AG10803 (cell line): Measurements from ENCODE around the gene CADPS2.

Experiments
- DNase-seq: peaks from one replicate; pipeline ENCODE4 v3.0.0; 2010; ENCODE audit warnings: low read depth
- H3K4me3 ChIP-seq: 2 replicates; pipeline ENCODE4 v1.5.1; 2011; ENCODE audit warnings: mild to moderate bottlenecking, low read length, control low read depth
- TF ChIP-seq, protein P1 (sequence below): conservative IDR thresholded peaks from 2 replicates; pipeline ENCODE4 v1.5.1; 2011; ENCODE audit warnings: mild to moderate bottlenecking, low read length, control low read depth, inconsistent platforms

CADPS2 gene

GRCh38 chr7:122577449-122578003 is 308.7 kb downstream of the CADPS2 start:
- TF ChIP-seq, protein P1, sequence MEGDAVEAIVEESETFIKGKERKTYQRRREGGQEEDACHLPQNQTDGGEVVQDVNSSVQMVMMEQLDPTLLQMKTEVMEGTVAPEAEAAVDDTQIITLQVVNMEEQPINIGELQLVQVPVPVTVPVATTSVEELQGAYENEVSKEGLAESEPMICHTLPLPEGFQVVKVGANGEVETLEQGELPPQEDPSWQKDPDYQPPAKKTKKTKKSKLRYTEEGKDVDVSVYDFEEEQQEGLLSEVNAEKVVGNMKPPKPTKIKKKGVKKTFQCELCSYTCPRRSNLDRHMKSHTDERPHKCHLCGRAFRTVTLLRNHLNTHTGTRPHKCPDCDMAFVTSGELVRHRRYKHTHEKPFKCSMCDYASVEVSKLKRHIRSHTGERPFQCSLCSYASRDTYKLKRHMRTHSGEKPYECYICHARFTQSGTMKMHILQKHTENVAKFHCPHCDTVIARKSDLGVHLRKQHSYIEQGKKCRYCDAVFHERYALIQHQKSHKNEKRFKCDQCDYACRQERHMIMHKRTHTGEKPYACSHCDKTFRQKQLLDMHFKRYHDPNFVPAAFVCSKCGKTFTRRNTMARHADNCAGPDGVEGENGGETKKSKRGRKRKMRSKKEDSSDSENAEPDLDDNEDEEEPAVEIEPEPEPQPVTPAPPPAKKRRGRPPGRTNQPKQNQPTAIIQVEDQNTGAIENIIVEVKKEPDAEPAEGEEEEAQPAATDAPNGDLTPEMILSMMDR: no peak
- DNase-seq: no peak
- no peak overlapping the region for H3K4me3 ChIP-seq

- TF ChIP-seq, protein P1: no peak
- H3K4me3 ChIP-seq: no peak overlapping the region
- no peak for DNase-seq
Observed at GRCh38 chr7:122572706-122573105, 313.6 kb downstream of the CADPS2 start.

DNA sequence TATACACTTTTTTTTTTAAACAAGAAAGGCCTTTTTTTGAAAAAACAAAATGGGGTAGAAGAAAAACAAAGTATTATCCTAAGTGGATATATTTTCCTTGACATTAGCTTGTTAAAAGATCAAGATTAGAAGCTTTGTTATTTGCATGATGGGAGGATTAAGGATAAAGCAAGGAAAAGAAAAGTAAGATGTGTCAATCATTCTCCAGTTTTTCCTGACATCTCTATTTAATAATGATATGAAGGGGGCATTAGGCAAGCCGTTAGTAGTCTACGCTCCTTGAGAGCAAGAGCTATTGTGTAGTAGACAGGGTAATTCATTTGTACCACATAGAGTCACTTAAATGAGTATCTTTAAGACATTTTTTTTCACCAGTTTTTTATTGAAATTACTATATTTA is 324.9 kb downstream of the CADPS2 start:
- TF ChIP-seq, protein P1: no peak
- no peak overlapping the region for H3K4me3 ChIP-seq
- no peak for DNase-seq

- no peak for DNase-seq
Observed at GRCh38 chr7:122556873-122557542, 329.3 kb downstream of the CADPS2 start.

GRCh38 chr7:122556219-122556618 is 330.0 kb downstream of the CADPS2 start:
- DNase-seq: no peak
- TF ChIP-seq, protein P1: no peak
- H3K4me3 ChIP-seq: no peak overlapping the region

More at GRCh38 chr7:122556873-122557542, 329.3 kb downstream of the CADPS2 start:
- no peak overlapping the region for H3K4me3 ChIP-seq
- TF ChIP-seq, protein P1: no peak

DNA sequence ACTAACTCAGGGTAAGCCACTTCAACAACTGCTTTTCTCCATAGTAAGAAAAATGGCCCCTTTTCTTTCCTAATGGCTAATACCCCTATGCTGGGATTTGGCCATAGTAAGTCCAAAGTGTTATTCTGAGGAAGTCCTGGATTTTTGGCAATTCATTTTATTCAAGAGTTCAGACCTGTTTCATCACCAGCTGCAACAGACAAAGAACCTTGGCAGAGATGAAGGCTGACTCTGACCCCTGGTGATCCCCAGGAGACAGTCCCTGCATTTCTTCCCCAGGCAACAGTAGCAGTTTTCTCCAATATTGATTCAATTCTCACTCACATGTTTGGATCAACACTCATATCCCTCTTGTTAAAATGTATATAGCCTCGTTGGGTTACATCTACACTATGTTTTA is 332.5 kb downstream of the CADPS2 start:
- TF ChIP-seq, protein P1: no peak
- DNase-seq: no peak
- no peak overlapping the region for H3K4me3 ChIP-seq

- no peak overlapping the region for H3K4me3 ChIP-seq
- no peak for DNase-seq
- TF ChIP-seq, protein P1: no peak
Observed at GRCh38 chr7:122552769-122553168, 333.5 kb downstream of the CADPS2 start.
